ENCODE results near the gene PARD6B. TPM values are rescaled to one million over a fixed set of nuclear protein-coding genes. Genes with fewer than 3 reads are reported as not detected.
A peak's percentile ranks its signal among the peaks of the same experiment; 100 is the strongest.
"Not testable (repeated sequence)": the region's sequence is repeated elsewhere in the genome, so short reads cannot be mapped to it uniquely, and the experiment has no call there.

Gene PARD6B
- total RNA-seq, 3 donors from 2014 or later: 6.8 to 9.4 (median 8.4) TPM

GRCh38 chr20:50783903-50784302 lies 52.5 kb downstream of the PARD6B start:
- H3K4me1 Mint-ChIP-seq (ENCODE audit: low read depth): no peaks in the 10 kb centered on the region
- H3K36me3 Mint-ChIP-seq (ENCODE audit: insufficient read depth): no peaks in the 10 kb centered on the region
- no peak overlapping the region for H3K4me3 Mint-ChIP-seq
- DNase-seq (no peak), ATAC-seq (no peak)
- peaks cover 10% of the 10 kb centered on the region for H3K27me3 Mint-ChIP-seq (ENCODE audit: low read depth)
- no peaks in the 10 kb centered on the region for H3K9me3 Mint-ChIP-seq

- no peaks in the 10 kb centered on the region for H3K9me3 Mint-ChIP-seq
- H3K4me3 Mint-ChIP-seq: no peak overlapping the region
- H3K36me3 Mint-ChIP-seq (ENCODE audit: insufficient read depth): no peaks in the 10 kb centered on the region
- DNase-seq (no peak), ATAC-seq (no peak)
- no peaks in the 10 kb centered on the region for H3K4me1 Mint-ChIP-seq (ENCODE audit: low read depth)
- H3K27me3 Mint-ChIP-seq (ENCODE audit: low read depth): peaks cover 7% of the 10 kb centered on the region
Measured at GRCh38 chr20:50784464-50784863, 53.1 kb downstream of the PARD6B start.

- no peaks in the 10 kb centered on the region for H3K9me3 Mint-ChIP-seq
- no peak overlapping the region for H3K4me3 Mint-ChIP-seq
- ATAC-seq (no peak), DNase-seq (no peak)
- H3K36me3 Mint-ChIP-seq (ENCODE audit: insufficient read depth): no peaks in the 10 kb centered on the region
- peaks cover 4% of the 10 kb centered on the region for H3K4me1 Mint-ChIP-seq (ENCODE audit: low read depth)
- peaks cover 3% of the 10 kb centered on the region for H3K27me3 Mint-ChIP-seq (ENCODE audit: low read depth)
Measured at GRCh38 chr20:50786703-50787102, 55.3 kb downstream of the PARD6B start.

GRCh38 chr20:50787181-50787580 lies 55.8 kb downstream of the PARD6B start:
- Mint-ChIP-seq H3K4me3 (no peak overlapping the region), H3K9me3 (no peaks in the 10 kb centered on the region), H3K36me3 (ENCODE audit: insufficient read depth) (no peaks in the 10 kb centered on the region), H3K4me1 (ENCODE audit: low read depth) (peaks cover 4% of the 10 kb centered on the region), H3K27me3 (ENCODE audit: low read depth) (peaks cover 3% of the 10 kb centered on the region)
- DNase-seq (no peak), ATAC-seq (no peak)

GRCh38 chr20:50788045-50788991 lies 56.9 kb downstream of the PARD6B start:
- Mint-ChIP-seq H3K4me3 (no peak overlapping the region), H3K27me3 (ENCODE audit: low read depth) (peaks cover under 1% of the 10 kb centered on the region), H3K36me3 (ENCODE audit: insufficient read depth) (no peaks in the 10 kb centered on the region), H3K9me3 (no peaks in the 10 kb centered on the region), H3K4me1 (ENCODE audit: low read depth) (peaks cover 7% of the 10 kb centered on the region)
- ATAC-seq: no peak
- DNase-seq: no peak

GRCh38 chr20:50789968-50790650 lies 58.7 kb downstream of the PARD6B start:
- no peak for ATAC-seq

GRCh38 chr20:50790651-50791277 lies 59.4 kb downstream of the PARD6B start:
- Mint-ChIP-seq H3K36me3 (ENCODE audit: insufficient read depth) (no peaks in the 10 kb centered on the region), H3K4me3 (no peak overlapping the region), H3K9me3 (no peaks in the 10 kb centered on the region), H3K27me3 (ENCODE audit: low read depth) (no peaks in the 10 kb centered on the region), H3K4me1 (ENCODE audit: low read depth) (peaks cover 13% of the 10 kb centered on the region)
- ATAC-seq (peak; percentile 72 to 76), DNase-seq (peak; percentile 70)

More at GRCh38 chr20:50789968-50790650, 58.7 kb downstream of the PARD6B start:
- Mint-ChIP-seq H3K9me3 (no peaks in the 10 kb centered on the region), H3K4me3 (no peak overlapping the region), H3K27me3 (ENCODE audit: low read depth) (no peaks in the 10 kb centered on the region), H3K36me3 (ENCODE audit: insufficient read depth) (no peaks in the 10 kb centered on the region), H3K4me1 (ENCODE audit: low read depth) (peaks cover 9% of the 10 kb centered on the region)
- no peak for DNase-seq

- DNase-seq (no peak), ATAC-seq (no peak)
- Mint-ChIP-seq H3K4me3 (peak overlapping the region; percentile 60), H3K36me3 (ENCODE audit: insufficient read depth) (no peaks in the 10 kb centered on the region), H3K27me3 (ENCODE audit: low read depth) (no peaks in the 10 kb centered on the region), H3K4me1 (ENCODE audit: low read depth) (peaks cover 17% of the 10 kb centered on the region), H3K9me3 (no peaks in the 10 kb centered on the region)
Measured at GRCh38 chr20:50792708-50793574, 61.6 kb downstream of the PARD6B start.

- H3K27me3 Mint-ChIP-seq (ENCODE audit: low read depth); ATAC-seq; H3K9me3 Mint-ChIP-seq; H3K36me3 Mint-ChIP-seq (ENCODE audit: insufficient read depth): not testable (repeated sequence)
- H3K4me1 Mint-ChIP-seq (ENCODE audit: low read depth): peaks cover 17% of the 10 kb centered on the region
- H3K4me3 Mint-ChIP-seq: peak overlapping the region; percentile 60
- DNase-seq: peak; percentile 28
Measured at GRCh38 chr20:50793575-50794016, 62.2 kb downstream of the PARD6B start.

- Mint-ChIP-seq H3K9me3 (no peaks in the 10 kb centered on the region), H3K4me1 (ENCODE audit: low read depth) (peaks cover 20% of the 10 kb centered on the region), H3K4me3 (peak overlapping the region; percentile 71), H3K27me3 (ENCODE audit: low read depth) (no peaks in the 10 kb centered on the region), H3K36me3 (ENCODE audit: insufficient read depth) (peaks cover 1% of the 10 kb centered on the region)
- DNase-seq (no peak), ATAC-seq (peak; percentile 3 to 7)
Measured at GRCh38 chr20:50794181-50794845, 62.9 kb downstream of the PARD6B start.

- H3K4me3 Mint-ChIP-seq: peak within 1 kb of the TSS; percentile 86
- no peaks in the 10 kb centered on the region for H3K9me3 Mint-ChIP-seq
- H3K36me3 Mint-ChIP-seq (ENCODE audit: insufficient read depth): peaks cover 1% of the 10 kb centered on the region
- ATAC-seq (peak; percentile 87), DNase-seq (peak; percentile 80)
- H3K27me3 Mint-ChIP-seq (ENCODE audit: low read depth): no peaks in the 10 kb centered on the region
- H3K4me1 Mint-ChIP-seq (ENCODE audit: low read depth): peaks cover 22% of the 10 kb centered on the region
Measured at GRCh38 chr20:50794846-50795634, 63.7 kb downstream of the PARD6B start, which contains the start of gene BCAS4. Gene BCAS4, plus strand, starts transcription at chr20:50795061. Its CDS starts 23 bp downstream, at chr20:50795084.

GRCh38 chr20:50797142-50797541 lies 65.8 kb downstream of the PARD6B start:
- Mint-ChIP-seq H3K9me3 (no peaks in the 10 kb centered on the region), H3K27me3 (ENCODE audit: low read depth) (no peaks in the 10 kb centered on the region), H3K4me1 (ENCODE audit: low read depth) (peaks cover 19% of the 10 kb centered on the region), H3K4me3 (no peak overlapping the region), H3K36me3 (ENCODE audit: insufficient read depth) (peaks cover 1% of the 10 kb centered on the region)
- DNase-seq: no peak
- ATAC-seq: no peak

All from activated T-cell treated with anti-CD3 and anti-CD28 coated beads, Interleukin-2, amount 50 U/mL, for 4 hours (primary cell).